22Rv1 (cell line): Measurements from ENCODE around the gene TLR3.

Source experiments
- ZFX ChIP-seq: fragments of 450-650 bp; IDR thresholded peaks from 2 replicates; pipeline ENCODE4 v1.6.1; 2017; ENCODE audit warnings: antibody characterized with exemption, borderline replicate concordance
- TF ChIP-seq, protein P1 (sequence below): fragments of 450-650 bp; IDR thresholded peaks from 2 replicates; pipeline ENCODE4 v1.5.1; 2017; ENCODE audit warnings: mild to moderate bottlenecking

GRCh38 chr4:186058253-186058979, 10.5 kb upstream of the TLR3 start:
- TF ChIP-seq, protein P1, sequence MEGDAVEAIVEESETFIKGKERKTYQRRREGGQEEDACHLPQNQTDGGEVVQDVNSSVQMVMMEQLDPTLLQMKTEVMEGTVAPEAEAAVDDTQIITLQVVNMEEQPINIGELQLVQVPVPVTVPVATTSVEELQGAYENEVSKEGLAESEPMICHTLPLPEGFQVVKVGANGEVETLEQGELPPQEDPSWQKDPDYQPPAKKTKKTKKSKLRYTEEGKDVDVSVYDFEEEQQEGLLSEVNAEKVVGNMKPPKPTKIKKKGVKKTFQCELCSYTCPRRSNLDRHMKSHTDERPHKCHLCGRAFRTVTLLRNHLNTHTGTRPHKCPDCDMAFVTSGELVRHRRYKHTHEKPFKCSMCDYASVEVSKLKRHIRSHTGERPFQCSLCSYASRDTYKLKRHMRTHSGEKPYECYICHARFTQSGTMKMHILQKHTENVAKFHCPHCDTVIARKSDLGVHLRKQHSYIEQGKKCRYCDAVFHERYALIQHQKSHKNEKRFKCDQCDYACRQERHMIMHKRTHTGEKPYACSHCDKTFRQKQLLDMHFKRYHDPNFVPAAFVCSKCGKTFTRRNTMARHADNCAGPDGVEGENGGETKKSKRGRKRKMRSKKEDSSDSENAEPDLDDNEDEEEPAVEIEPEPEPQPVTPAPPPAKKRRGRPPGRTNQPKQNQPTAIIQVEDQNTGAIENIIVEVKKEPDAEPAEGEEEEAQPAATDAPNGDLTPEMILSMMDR: no peak
- no peak for TF ChIP-seq ZFX
